Tibial nerve (tissue), 4 donors: ENCODE measurements around the gene TXNDC8. TPM values are rescaled to one million over a fixed set of nuclear protein-coding genes. Genes with fewer than 3 reads are reported as not detected.

Experiments used
- DNase-seq, 2 donors: peaks; one replicate each; pipeline ENCODE4 v3.0.0-alpha.2; 2019; ENCODE audit warnings: low spot score in 2 of 2
- H3K27ac ChIP-seq, 4 donors: fragments of 200-600 bp; sonication (generic) in 3 of 4; one replicate each; pipeline ENCODE4 v1.5.1; 2017 to 2019; ENCODE audit warnings: mild to moderate bottlenecking in 1 of 4
- H3K27me3 ChIP-seq, 2 donors: fragments of 200-600 bp; sonication (generic) in 1 of 2; one replicate each; pipeline versions ENCODE4 v1.5.1 to v1.6.0; 2017 to 2019
- H3K36me3 ChIP-seq, 3 donors: fragments of 200-600 bp; sonication (generic); one replicate each; pipeline ENCODE4 v1.5.1; 2018 to 2019
- H3K4me1 ChIP-seq, 4 donors: fragments of 200-600 bp; sonication (generic) in 3 of 4; one replicate each; pipeline ENCODE4 v1.5.1; 2017 to 2019
- H3K4me3 ChIP-seq, 4 donors: fragments of 200-600 bp; sonication (generic) in 3 of 4; one replicate each; pipeline ENCODE4 v1.5.1; 2017 to 2019; ENCODE audit warnings: mild to moderate bottlenecking in 1 of 4, moderate library complexity in 1 of 4
- H3K9me3 ChIP-seq, 4 donors: fragments of 200-600 bp; sonication (generic) in 3 of 4; one replicate each; pipeline ENCODE4 v1.5.1; 2017 to 2019
- CTCF ChIP-seq, 5 experiments: fragments of 200-600 bp in 3 of 5; fragments of 450-650 bp in 2 of 5; sonication (generic) in 3 of 5; IDR thresholded peaks; one replicate each; pipeline ENCODE4 v1.5.1; 2016 to 2019; ENCODE audit warnings: antibody characterized with exemption in 5 of 5, mild to moderate bottlenecking in 3 of 5, moderate library complexity in 2 of 5
- EP300 ChIP-seq, 2 donors: sonication (generic); formaldehyde crosslinking; IDR thresholded peaks; one replicate each; pipeline ENCODE4 v1.6.1; 2017; ENCODE audit warnings: antibody characterized with exemption in 2 of 2, mild to moderate bottlenecking in 1 of 2
- POLR2A ChIP-seq, 2 donors: fragments of 450-650 bp; IDR thresholded peaks; one replicate each; pipeline ENCODE4 v1.6.1; 2017; ENCODE audit warnings: antibody characterized with exemption in 2 of 2, mild to moderate bottlenecking in 2 of 2, moderate library complexity in 2 of 2
- WGBS, 2 donors: methylation state at CpG; one replicate each; pipeline ENCODE4 v1.1.5; 2018; 5-methylcytosine and 5-hydroxymethylcytosine counted together
- total RNA-seq, 4 donors: library from RNA; depleted of rRNA; stranded (reverse); fragments of >200 nt; gene quantifications; one replicate each; pipeline ENCODE4 v1.1.0, GENCODE V29; 2016

Gene TXNDC8
- total RNA-seq, 4 donors from 2014 or later = not detected

- H3K9me3 ChIP-seq = no peaks in the 10 kb centered on the region
- no peak overlapping the region for H3K27ac ChIP-seq
- H3K4me3 ChIP-seq = no peak overlapping the region
- peaks cover 0 to 19% (median 8%) of the 10 kb centered on the region in 4 donors for H3K4me1 ChIP-seq
- no peaks in the 10 kb centered on the region for H3K27me3 ChIP-seq
- WGBS, 2 donors = 82 to 91% methylated on average over 2 of the region's 2 CpGs
- no peak for DNase-seq
- no peaks in the 10 kb centered on the region for H3K36me3 ChIP-seq
- no peak for TF ChIP-seq EP300 (IDR thresholded peaks at IDR 0.05)
- no peak for TF ChIP-seq CTCF (IDR thresholded peaks at IDR 0.05)
- no peak for TF ChIP-seq POLR2A (IDR thresholded peaks at IDR 0.05)
These were observed 78.1 kb downstream of the TXNDC8 start for GRCh38 chr9:110259566-110259965.

DNA sequence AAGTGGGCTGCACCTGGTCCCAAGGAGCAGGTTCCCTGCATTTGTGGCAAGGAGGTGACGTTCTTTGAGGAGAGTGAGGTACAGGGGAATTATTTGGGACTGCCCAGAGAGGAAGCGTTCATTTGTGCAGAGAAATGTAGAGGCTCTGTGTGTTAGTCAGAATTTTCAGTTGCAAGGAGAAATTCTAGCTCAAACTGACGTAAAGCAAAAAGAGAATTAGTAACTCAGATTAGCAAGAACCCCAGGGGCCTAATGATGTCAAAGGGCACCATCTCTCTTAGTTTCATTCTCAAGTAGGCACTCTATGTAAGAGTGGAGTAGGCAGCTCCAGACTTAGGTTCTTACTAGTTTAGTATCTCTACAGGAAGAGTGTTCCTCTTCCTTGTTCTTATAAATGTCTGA is 79.0 kb downstream of the TXNDC8 start:
- DNase-seq = no peak
- H3K27me3 ChIP-seq = no peaks in the 10 kb centered on the region
- H3K36me3 ChIP-seq = no peaks in the 10 kb centered on the region
- no peak overlapping the region for H3K27ac ChIP-seq
- TF ChIP-seq POLR2A (IDR thresholded peaks at IDR 0.05) (no peak), CTCF (IDR thresholded peaks at IDR 0.05) (no peak), EP300 (IDR thresholded peaks at IDR 0.05) (no peak)
- whole genome bisulfite sequencing, 2 donors = 91 to 95% methylated on average over 3 of the region's 3 CpGs
- H3K9me3 ChIP-seq = no peaks in the 10 kb centered on the region
- peaks cover 0 to 26% (median 13%) of the 10 kb centered on the region in 4 donors for H3K4me1 ChIP-seq
- H3K4me3 ChIP-seq = no peak overlapping the region

DNA sequence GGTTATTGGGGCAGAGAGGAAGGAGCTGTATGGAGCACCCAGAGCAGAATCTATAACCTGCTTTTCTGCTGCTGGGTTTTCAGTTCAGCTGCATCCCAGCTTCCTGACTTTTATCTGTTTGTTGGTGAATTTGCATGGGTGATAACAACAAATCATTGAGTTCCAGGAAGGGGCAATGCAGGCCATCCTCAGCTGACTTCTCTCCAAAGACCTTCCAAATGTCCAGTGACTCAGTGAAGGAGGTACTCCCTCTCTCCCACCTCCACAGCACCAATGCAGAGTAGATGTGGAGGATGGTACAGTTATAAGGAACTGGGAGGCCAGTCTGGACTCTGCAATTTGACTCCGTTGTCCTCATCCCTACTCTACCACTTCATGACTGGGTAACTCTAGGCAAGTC is 79.7 kb downstream of the TXNDC8 start:
- 92 to 95% methylated on average over 1 of the region's 1 CpG for WGBS, 2 donors
- peak overlapping the region in 2 of 4 donors; percentile 89 to 95 for H3K27ac ChIP-seq
- no peaks in the 10 kb centered on the region for H3K27me3 ChIP-seq
- peaks cover 0 to 26% (median 14%) of the 10 kb centered on the region in 4 donors for H3K4me1 ChIP-seq
- no peaks in the 10 kb centered on the region for H3K36me3 ChIP-seq
- no peak for TF ChIP-seq POLR2A (IDR thresholded peaks at IDR 0.05)
- TF ChIP-seq CTCF (IDR thresholded peaks at IDR 0.05) = no peak
- no peak for TF ChIP-seq EP300 (IDR thresholded peaks at IDR 0.05)
- H3K4me3 ChIP-seq = no peak overlapping the region
- H3K9me3 ChIP-seq = no peaks in the 10 kb centered on the region
- no peak for DNase-seq

DNA sequence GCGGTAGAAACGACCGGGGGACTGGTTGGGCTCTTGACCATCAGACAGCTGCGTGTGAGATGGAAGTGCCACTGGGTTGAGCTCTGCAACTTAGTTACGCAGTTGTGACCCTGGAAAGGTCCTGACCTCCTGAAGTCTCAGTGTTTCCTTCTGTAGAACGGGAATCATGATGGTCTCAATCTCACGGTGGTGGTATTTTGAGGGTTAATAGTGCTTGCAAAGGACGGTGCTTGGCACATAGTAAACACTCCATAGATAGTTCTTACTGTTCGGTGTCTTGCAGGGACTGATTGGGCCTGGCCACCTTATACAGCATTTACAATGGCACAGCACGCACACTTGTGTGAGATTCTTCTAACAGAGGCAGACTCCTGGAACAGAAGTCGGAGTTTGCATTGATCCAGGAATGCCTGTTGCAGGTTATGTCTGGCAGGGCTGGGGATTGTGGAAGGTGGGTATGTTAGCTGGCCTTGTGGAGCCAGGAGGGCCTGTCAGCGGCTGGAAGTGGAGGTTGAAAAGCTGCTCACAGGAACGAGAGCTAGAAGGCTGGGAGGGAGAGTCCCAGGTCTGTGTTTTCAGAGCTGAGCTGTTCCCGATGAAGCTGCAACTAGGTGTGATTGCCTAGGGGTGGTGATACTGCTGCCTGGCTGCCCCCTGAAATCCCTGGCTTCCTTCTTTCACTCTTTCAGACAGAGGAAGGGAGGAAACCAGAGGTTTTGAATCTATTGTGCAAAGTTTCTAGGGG is 80.4 kb downstream of the TXNDC8 start:
- Histone ChIP-seq H3K27me3 (no peaks in the 10 kb centered on the region), H3K4me3 (peak overlapping the region; percentile 70 to 99 (median 90)), H3K27ac (peak overlapping the region; percentile 89 to 97 (median 94)), H3K36me3 (no peaks in the 10 kb centered on the region), H3K4me1 (peaks cover 0 to 28% (median 16%) of the 10 kb centered on the region in 4 donors), H3K9me3 (no peaks in the 10 kb centered on the region)
- 17 to 19% methylated on average over 14 of the region's 14 CpGs for WGBS, 2 donors
- DNase-seq = peak in 1 of 2 donors; percentile 8
- TF ChIP-seq POLR2A (IDR thresholded peaks at IDR 0.05) = no peak
- TF ChIP-seq CTCF (IDR thresholded peaks at IDR 0.05) = no peak
- no peak for TF ChIP-seq EP300 (IDR thresholded peaks at IDR 0.05)

- Histone ChIP-seq H3K27me3 (no peaks in the 10 kb centered on the region), H3K9me3 (no peaks in the 10 kb centered on the region), H3K27ac (peak within 1 kb of the TSS; percentile 89 to 97 (median 94)), H3K36me3 (no peaks in the 10 kb centered on the region), H3K4me1 (peaks cover 0 to 35% (median 16%) of the 10 kb centered on the region in 4 donors), H3K4me3 (peak within 1 kb of the TSS; percentile 84 to 99 (median 94))
- peak; percentile 91 for TF ChIP-seq POLR2A (IDR thresholded peaks at IDR 0.05)
- peak in 1 of 5 experiments; percentile 4 for TF ChIP-seq CTCF (IDR thresholded peaks at IDR 0.05)
- TF ChIP-seq EP300 (IDR thresholded peaks at IDR 0.05) = peak; percentile 27 to 78
- DNase-seq = peak; percentile 79 to 81
- WGBS, 2 donors = 0% methylated on average over 24 to 27 of the region's 65 CpGs
These were observed 81.1 kb downstream of the TXNDC8 start, which contains the start of gene TXN for GRCh38 chr9:110256380-110257096. Gene TXN (minus strand): TSS chr9:110256507. CDS start chr9:110256435, 72 bp downstream.
